MM.1S (cell line): Measurements from ENCODE around the gene MSI2.

Experiments
- EZH2phosphoT487 ChIP-seq: fragments of 300-600 bp; sonication (generic); IDR thresholded peaks from 2 replicates; pipeline ENCODE4 v1.6.1; 2018; ENCODE audit warnings: antibody characterized with exemption, low read length
- TF ChIP-seq, protein P1 (sequence below): fragments of 300-600 bp; sonication (generic); IDR thresholded peaks from 2 replicates; pipeline ENCODE4 v1.5.1; 2016; ENCODE audit warnings: antibody characterized with exemption, low read length, mixed read lengths

GRCh38 chr17:57342963-57343589 lies 86.8 kb downstream of the MSI2 start:
- TF ChIP-seq, protein P1, sequence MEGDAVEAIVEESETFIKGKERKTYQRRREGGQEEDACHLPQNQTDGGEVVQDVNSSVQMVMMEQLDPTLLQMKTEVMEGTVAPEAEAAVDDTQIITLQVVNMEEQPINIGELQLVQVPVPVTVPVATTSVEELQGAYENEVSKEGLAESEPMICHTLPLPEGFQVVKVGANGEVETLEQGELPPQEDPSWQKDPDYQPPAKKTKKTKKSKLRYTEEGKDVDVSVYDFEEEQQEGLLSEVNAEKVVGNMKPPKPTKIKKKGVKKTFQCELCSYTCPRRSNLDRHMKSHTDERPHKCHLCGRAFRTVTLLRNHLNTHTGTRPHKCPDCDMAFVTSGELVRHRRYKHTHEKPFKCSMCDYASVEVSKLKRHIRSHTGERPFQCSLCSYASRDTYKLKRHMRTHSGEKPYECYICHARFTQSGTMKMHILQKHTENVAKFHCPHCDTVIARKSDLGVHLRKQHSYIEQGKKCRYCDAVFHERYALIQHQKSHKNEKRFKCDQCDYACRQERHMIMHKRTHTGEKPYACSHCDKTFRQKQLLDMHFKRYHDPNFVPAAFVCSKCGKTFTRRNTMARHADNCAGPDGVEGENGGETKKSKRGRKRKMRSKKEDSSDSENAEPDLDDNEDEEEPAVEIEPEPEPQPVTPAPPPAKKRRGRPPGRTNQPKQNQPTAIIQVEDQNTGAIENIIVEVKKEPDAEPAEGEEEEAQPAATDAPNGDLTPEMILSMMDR = no peak
- no peak for TF ChIP-seq EZH2phosphoT487
